HTERT RPE-1 (cell line): ENCODE results near the gene ST6GALNAC2.

Experiments
- in situ Hi-C: fragments of 300-500 bp; cut with MboI; formaldehyde crosslinking; loops from 4 replicates; pipeline ENCODE4 v1.14.3; 2020; ENCODE audit warnings: low sequenced_read_pairs

ST6GALNAC2 gene

DNA sequence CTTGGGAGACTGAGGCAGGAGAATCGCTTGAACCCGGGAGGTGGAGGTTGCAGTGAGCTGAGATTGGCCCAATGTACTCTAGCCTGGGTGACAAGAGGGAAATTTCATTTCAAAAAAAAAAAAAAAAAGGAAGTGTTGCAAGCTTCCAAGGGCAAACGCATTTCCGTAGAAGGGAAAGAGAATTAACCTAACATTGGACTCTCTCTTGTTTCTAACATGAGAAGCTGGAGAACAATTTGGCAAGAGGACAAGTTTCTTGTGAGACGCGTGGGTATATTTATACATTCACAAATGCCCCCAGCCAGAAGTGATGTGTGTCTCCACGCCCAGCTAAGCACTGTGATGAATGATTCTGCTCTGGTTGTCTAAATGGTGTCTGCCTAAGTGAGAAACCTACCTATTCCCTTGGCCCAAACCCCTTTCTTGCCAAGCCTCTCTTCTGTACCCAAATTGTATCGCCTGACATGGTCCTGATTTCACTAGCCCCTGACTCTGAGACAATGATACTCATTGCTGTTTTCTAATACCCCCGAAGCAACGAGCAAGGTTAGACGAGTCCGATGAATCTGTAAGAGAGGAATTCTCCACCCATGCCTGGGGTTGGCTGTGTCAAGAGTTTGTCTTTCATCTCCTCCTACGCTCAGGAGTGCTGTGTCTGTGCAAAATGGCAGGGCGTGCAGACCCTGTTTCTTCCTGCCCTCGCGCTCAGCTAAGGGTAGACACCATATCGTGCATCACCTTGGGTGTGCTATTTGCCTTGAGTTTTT, 14.2 kb upstream of the ST6GALNAC2 start:
- in situ Hi-C loops: no loop called here

DNA sequence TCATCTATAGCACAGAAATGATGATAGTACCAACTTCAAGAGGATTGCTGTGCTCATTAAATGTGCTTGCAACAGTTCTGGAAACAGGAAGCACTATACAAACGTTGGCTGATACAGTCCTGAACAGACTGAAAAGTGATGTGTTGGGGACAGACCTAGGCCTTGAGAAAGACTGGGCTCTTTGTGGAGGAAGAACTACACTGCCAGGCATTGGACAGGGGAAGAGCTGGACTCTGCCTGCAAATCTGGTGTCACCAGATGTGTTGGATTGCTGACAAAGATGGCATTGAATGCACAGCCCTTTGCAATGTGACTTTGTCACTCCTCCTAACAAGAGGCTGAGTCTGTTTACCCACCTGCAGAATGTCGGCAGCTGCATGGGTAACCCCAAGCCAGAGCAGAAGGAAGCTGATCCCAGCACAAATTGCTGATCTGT, 12.4 kb upstream of the ST6GALNAC2 start:
- in situ Hi-C loops: no loop called here

DNA sequence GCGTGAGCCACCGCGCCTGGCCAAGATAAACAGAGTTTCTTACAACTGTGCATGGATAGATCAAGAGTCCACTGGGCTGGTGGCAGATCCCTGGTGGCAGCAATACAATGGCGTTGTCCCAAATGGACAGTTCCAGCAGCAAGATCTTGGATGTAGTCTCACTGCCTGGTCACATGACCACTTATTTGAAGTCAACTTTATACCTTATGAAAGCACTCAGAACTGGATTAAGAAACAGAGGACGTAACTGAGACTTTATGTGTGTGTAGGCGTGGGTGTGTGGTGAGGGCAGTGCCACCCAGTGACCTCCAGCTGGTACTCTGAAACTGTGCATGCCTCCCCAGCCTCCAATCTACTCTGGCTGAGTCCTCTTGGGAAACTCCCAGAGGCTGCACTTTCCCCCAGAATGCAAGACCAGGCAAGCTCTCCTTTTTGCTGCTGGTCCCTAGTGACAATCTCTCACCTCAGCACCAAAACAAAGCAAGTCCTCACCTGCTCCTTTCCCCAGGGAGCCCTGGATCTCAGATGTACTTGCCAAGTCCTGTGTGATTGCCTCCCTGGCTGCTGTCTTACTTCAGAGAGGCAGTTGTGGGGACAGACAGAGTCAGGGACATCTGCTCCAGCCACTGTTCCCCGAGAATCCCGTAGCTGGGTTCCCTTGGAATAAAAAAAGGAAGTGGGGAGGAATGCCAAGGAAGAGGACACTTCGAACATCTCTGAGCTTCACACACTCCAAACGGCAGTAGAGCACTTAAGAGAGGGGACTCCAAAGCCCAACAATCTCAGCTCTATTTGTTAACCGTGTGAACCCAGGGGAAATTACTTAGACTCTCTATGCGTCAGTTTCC, 11.7 kb upstream of the ST6GALNAC2 start:
- in situ Hi-C loops: no loop called here

DNA sequence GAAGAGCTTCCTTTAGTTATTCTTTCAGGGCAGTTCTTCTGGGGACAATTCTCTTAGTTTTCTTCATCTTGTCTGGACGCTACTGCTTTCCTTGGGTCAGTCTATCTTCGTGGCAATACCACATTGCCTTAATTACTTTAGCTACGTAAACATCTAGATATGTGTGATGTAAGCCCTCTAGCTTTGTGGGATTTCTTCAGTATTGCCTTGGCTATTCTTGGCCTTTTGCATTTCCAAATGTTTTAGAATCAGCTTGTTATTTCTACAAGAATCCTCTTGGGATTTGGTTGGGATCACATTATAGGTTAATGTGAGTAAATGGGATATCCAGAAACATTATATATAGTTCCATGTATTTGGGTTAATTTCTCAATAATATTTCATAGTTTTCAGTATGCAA, 9.0 kb upstream of the ST6GALNAC2 start:
- in situ Hi-C loops: no loop called here

DNA sequence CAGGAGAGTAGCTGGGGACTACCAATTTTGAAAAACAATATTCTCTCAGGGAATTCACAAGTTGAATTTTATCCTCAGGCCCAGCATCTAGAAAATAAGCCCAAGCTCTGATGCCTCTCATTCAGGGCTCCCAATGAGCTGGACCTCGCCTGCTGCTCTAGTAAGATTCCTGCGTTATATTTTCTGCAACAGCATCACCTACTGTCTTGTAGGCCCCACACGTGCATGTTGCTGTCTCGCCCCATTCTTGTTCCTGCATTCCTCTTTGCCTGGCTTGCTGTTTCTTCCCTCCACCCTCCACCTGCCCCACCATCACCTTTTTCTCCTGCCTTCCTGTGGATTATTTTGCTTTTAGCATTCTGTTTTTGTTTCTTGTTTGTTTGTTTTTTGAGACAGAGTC, 8.3 kb upstream of the ST6GALNAC2 start:
- in situ Hi-C loops: no loop called here

DNA sequence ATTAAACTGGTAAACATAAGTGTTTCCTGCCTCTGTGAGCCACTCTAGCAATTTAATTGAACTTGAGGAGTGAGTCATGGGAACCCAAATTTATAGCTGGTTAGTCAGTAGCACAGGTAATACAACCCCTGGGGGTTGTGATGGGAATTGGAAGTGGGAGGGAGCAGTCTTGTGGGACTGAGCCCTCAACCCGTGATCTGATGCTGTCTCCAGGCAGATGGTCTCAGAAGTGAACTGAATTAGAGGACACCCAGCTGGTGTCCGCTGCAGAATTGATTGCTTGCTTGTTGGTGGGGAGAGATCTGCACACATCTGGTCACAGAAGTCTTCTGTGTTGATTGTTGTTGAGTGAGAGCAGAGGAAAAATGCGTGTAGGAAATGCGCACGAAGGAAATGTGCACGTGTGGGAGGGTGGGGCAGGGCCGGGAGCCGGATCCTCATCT, 7.7 kb upstream of the ST6GALNAC2 start:
- in situ Hi-C loops: no loop called here

DNA sequence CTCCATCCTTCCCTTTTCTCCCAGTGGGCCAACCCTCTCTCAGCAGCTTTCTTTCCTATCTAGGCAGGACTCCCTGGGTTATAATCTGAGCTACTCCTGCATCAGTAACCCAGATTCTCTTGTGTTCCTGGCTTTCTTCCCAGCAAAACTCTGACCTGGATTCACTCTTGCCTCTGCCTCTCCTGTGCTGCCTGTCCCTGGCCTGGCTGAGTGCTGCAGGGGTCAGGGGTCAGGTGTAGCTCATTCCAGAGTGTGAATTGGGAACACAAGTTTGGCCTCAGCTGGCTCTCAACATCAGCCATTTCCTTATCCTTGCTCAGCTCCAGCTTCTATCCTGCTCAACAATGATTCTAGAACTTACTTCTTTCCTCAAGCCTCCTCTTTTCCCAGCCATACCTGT, 2.5 kb upstream of the ST6GALNAC2 start:
- in situ Hi-C loops: no loop called here

DNA sequence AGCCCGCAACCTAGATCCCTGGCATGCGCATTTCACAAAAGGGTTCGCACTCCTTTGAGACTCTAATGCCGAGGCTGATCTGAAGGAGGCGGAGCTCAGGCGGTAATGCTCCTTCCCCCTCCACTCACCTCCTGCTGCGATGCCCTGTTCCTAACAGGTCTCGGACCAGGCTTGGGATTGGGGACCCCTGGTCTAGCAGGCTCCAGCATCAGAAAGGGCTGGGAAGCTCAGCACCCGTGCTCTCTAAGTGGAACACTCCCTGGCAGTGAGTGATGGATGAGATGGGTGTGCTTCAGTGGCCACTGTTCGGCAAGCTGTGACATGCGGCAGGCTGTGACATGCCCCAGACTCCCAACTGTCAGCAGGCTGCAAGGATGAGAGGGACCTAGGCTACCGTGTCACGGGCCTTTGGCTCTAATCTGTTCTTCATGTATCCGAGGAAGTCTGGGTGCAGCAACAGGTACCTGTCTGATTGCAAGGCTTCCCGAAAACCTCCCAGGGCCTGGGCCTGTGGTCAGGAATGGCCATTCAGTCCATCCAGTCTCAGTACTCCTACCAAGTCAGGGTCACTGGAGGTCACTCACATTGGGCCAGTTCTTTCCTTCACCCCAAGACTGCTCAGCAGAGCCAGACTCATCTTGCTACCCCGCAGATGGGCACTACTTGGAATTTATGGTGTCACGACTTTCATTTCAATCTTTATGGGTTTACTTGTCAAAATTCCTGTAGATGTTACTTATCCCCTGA, 1.3 kb upstream of the ST6GALNAC2 start:
- in situ Hi-C loops: no loop called here

DNA sequence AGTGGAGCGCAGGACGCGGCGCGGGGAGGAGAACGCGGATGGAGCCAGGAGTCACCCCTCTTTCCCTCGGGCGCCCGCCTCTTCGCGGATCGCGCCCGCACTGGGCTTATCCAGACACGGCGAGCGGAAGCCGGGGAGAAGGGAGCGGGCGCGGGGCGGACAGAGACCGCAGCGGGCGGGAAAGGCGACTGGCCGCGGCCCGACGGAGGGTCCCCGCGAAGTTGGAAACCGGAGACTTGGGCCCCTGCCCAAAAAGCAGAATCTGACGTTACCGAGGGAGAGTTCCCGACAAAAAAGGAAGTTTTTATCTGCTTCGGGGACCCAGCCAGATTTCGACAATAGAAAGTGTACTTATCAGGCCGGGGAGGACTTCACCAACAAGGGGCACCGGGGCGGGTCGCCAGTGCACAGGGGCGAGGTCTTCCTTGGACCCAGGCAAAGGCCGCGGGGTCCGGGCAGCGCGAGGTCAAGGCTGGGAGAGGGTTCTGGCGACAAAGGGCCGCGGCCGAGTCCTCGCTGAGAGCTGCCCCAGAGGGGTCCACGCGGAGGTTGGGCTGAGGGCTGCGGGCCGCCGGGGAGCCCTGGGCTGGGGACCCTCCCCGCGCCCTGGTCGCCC, 519 bp downstream of the ST6GALNAC2 start:
- in situ Hi-C loops: no loop called here

DNA sequence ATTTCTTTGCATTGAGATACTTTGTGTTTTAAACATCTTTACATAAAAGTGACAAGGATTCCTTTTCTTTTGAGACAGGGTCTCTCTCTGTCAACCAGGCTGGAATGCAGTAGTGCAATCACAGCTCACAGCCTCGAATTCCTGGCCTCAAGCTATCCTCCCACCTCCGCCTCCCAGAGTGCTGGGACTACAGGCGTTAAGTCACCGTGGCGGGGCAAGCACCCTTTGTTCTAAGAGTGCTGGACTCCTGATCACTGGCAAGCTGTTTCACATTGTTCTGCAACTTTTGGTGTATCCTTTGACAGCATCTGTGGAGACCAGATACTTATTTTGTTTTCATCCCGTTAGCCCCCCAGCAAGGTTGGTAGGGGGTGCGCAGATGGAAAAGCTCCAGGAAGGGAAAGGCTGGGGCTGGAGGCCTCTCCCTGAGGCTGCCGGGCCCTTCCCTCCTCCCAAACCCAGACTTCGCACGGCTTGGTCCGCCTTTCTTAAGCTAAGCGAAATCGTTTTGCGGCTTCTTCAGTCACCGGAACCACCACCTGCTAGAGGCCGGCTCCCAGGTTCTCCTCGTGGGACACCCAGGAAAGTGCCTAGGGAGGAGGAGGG, 1.1 kb downstream of the ST6GALNAC2 start:
- in situ Hi-C loops: no loop called here

DNA sequence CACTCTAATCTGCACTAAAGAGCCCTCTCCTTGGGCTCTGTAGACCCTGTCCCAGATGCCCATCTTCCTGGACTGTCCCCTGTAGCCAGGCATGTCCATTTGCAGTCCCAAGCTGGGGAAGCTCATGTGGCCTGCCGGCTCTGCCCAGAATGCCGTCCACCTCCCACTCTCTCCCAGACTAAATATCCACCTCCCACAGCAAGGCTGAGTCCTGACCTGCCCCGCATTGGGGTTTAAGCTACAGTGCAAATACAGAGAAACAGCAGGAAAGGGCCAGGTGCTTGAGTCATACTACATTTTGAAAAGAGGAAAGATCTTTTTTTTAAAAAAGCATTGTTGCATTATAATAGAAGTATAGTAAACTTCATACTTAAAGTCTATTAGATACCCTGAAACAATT, 3.0 kb downstream of the ST6GALNAC2 start:
- in situ Hi-C loops: no loop called here

DNA sequence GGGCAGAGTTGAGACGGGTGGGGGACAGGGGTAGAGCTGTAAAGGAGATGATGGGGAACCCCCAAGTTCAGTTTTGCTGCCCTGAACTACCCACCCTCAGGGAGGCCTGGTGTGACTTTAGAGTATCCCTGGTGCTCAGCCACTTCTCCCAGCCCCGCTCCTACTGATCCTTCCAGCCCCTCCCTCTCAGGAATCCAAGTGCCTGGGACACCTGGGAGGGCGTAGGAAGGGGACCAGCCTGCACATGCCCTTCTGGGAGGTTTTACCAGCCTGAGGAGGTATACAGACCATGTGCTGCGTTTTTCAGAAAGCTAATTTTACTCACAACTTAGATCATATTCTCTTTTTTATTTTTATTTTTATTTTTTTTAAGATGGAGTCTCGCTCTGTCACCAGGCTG, 4.1 kb downstream of the ST6GALNAC2 start:
- in situ Hi-C loops: no loop called here

DNA sequence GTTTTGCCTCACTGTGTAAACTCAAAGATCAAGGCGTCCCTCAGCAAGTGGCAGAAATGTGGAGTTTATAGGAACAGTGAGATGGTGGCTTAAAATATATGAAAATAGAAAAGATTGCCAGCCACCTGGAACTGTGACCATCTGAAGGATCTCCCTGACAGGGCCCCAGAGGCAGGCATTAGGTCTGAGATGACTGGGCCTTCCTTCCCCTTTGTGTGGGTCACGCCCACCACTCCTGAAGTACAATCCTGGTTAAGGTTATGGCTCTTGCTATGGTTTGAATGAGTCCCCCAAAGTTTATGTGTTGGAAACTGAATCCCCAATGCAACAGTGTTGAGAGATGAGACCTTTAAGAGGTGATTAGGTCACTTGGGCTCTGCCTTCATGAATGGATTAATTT, 6.4 kb downstream of the ST6GALNAC2 start:
- in situ Hi-C loops: no loop called here

DNA sequence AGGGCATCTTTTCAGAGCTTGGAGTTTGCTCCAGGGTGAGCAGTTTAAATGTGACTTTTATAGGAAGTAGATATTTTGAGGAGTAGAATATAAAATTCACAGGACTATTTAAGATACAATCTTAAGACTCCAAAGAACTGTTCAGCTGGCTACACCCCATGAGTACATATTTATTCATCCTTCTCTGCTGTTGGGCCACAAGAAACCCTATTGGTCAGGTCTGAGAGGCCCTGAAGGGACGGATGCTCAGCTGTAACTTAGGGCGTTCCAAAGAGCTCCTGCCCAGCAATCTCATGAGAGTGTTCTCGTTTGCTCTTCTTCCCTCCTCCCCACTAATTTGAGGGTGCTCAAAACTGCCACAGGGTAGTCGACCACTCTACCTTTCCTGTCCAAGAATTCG, 7.3 kb downstream of the ST6GALNAC2 start:
- in situ Hi-C loops: no loop called here

DNA sequence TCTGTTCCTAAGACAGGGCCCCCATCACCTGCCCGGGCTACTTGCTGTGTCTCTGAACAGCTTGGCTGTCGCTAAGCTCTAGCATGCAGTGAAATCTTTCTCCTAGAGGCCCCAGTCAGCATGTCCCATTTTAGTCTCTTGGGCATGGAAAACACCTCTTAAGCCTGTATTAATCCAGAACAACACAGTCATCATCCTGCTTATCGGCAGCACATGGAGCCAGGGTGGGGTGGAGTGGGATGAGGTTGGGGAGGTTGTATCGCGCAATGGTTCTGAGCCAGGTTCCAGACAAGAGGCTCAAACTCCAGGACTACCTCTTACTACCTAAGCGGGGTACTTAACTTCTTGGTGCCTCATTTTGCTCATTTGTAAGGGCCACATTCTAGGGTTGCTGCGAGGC, 7.8 kb downstream of the ST6GALNAC2 start:
- in situ Hi-C loops: no loop called here

DNA sequence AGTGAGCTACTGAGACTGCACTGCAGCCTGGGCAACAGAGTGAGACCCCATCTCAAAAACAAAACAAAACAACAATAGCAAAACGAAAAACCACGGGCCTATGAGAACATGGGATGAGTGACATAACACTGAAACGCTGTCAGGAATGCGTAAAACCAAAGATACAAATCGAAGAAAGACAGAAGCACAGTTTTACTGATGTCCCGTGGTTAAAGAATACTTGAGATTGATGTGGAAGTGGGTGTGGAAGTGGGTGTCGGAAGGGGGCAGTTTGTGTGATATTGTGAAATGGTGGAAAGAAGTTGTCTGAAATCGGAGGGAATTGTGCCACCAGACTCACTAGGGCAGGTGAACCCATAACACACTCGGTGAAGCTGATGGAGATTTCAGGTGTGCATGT, 9.5 kb downstream of the ST6GALNAC2 start:
- in situ Hi-C loops: no loop called here

DNA sequence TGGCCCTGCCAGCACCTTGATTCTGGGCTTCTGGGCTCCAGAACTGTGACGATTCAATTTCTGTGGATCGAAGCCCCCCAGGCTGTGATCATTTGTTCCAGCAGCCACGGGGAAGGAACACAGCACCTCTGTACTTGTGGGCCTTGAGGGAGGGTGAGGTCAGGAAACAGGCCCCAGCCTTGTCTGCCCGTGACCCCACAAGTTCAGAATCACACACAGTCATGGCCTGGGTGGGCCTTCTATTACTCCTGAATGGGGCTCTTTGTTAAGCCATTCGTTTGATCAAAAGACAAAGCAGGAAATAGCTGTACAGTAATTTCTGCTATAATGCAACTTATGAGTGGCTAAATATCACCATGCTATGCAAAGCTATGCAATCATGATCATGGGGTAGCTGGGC, 10.1 kb downstream of the ST6GALNAC2 start:
- in situ Hi-C loops: no loop called here

DNA sequence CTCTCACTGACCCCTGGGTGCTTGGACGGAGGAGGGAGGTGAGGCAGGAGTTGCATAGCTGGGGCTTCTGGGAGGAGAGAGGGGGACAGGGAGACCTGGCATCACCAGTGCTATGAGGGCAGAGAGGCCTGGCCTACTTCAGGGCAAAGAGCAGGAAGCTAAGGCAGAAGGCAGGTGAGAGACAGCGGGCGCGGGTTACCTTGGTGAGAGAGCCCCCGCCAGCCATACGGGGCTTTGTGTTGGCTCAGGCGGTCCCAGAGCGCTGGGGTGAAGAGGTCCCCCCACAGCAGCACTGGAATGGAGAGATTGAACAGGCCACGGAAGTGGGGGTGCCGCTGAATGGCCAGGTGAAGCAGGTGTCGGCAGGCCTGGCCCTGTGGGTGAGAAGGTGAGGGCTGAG, 11.5 kb downstream of the ST6GALNAC2 start:
- in situ Hi-C loops: no loop called here

DNA sequence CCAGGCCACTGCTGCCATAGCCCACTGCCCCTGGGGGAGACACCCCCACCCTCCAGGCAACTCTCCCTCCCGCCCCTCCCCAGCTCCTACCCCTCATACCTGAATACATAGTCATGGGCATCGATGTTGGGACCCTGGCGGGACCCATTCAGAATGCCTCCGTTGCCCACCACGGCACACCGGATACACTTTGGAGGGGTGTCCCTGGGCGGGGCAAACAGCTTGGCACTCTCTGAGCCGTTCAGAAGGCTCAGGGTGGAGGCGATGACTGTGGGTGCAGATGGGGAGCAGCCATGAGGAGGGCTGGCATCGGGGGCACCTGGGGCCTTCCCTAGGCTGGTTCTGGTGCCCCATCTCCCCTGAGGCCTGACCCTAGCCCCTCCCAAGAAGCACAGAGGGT, 12.6 kb downstream of the ST6GALNAC2 start:
- in situ Hi-C loops: no loop called here

DNA sequence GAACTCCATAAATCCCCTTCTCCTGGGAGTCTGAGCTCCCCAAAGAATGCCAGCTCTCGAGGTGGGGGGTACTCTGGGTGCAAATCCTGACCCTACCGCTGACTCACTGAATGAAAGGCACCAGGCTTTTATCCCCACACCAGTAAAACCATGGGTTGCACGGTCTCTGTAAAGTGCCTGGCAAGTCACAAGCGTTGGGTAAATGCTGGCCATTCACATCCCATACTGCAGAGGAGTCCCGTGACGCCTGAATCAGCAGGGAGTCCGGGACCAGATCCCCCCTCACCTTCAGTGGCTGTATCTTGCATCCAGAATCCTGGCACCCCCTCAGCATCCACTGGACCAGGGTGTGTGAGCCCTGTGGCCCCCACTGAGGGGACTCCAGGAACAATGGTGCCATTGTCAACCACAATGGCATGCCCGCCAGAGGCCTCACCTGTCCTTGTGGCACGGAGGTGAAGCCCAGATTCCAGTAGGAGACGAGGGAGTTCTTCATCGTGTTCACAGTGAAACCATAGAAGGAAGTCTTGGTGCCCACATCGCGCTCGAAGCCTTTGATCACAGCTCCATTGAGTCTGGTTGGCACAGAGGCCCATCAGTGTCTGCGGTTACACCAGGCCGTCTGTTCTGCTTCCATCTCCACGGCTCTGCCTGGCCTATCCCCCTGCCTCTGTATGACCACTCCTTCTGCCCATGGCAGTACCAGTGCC, 13.3 kb downstream of the ST6GALNAC2 start:
- in situ Hi-C loops: no loop called here
